Erythroblast (primary cell): Measurements from ENCODE around the gene LRP2.

Experiments used
- GATA1 ChIP-seq: IDR thresholded peaks from 2 replicates; pipeline ENCODE4 v1.6.1; 2011; ENCODE audit warnings: low read depth, mild to moderate bottlenecking, control low read depth, low read length, moderate library complexity
- POLR2A ChIP-seq: IDR thresholded peaks from 2 replicates; pipeline ENCODE4 v1.6.1; 2011; ENCODE audit warnings: mild to moderate bottlenecking, low read length

DNA sequence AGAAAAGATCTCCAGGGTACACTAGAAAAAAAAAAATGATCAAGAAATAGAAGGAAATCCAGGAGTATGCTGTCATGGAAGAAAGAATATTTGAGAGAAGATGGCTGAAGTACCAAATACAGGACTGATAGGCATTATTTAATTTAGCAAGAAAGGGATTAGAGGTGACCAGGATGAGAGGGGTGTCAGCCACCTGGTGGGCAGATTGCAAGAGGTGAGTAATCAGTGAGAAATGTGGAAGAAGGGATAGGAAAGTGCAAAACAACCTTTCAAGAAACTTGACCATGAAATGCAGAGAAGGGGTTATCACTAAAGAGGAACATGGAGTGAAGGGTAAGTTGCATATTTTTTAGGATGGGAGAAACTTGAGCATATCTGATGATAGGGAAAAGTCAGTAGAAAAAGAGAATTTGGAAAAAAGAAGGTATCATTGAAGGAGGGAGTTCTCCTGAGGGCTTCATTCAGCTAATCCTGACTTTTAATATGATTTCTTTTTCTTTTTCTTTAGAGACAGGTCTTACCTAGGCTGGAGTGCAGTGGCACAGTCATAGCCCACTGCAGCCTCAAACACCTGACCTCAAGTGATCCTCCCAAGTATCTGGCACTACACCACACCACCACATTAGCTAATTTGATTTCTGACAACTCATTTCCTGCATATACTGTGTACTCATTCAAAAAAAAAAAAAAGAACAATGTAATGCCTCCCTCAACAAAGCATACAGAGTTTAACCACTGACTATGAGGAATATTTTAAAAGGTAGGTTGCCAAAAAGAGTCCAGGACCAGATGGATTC lies 101.3 kb downstream of the LRP2 start:
- TF ChIP-seq POLR2A (no peak), GATA1 (no peak)
